ENCODE results near the gene AFF1. TPM values are rescaled to one million over a fixed set of nuclear protein-coding genes. Genes with fewer than 3 reads are reported as not detected.

Gene AFF1
- total RNA-seq, 2 experiments from 2014 or later: 47.3 to 57.8 TPM

DNA sequence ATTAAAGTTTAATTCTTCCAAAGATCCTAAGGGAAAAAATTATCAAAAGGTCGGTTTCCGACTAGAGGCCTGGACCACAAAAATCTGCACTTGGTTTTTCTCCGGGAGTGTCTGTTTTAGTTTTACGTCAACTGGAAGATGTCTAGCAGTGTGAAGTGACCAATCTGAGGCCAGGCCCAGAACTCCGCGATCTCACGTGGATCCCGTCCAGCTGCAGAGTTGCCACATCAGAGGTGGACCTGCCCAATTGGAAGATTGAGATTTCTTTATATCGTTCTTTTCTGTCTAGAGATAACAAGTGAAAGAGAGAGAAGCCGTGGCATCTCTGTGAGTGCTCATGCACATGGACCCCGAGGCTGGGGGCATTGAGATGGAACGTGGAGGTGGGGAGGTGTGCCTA lies 115.8 kb downstream of the AFF1 start:
- ChIA-PET POLR2A (no interaction called here), CTCF (no interaction called here)
- no peak overlapping the region for H3K27ac Mint-ChIP-seq
- peaks cover 37% of the 10 kb centered on the region for H3K36me3 Mint-ChIP-seq (ENCODE audit: low read depth)
- no peak for DNase-seq
- peaks cover 62% of the 10 kb centered on the region for H3K4me1 Mint-ChIP-seq
- intact Hi-C loops (cut with DNase I, micrococcal nuclease): no loop called here
- ATAC-seq: no peak
- no peaks in the 10 kb centered on the region for H3K27me3 Mint-ChIP-seq
- no peak overlapping the region for H3K4me3 Mint-ChIP-seq
- no peaks in the 10 kb centered on the region for H3K9me3 Mint-ChIP-seq (ENCODE audit: low read depth)

- H3K9me3 Mint-ChIP-seq (ENCODE audit: low read depth): no peaks in the 10 kb centered on the region
- ChIA-PET CTCF (no interaction called here), POLR2A (no interaction called here)
- DNase-seq (no peak), ATAC-seq (no peak)
- intact Hi-C loops (cut with DNase I, micrococcal nuclease): no loop called here
- H3K4me3 Mint-ChIP-seq: no peak overlapping the region
- peaks cover 37% of the 10 kb centered on the region for H3K36me3 Mint-ChIP-seq (ENCODE audit: low read depth)
- peaks cover 67% of the 10 kb centered on the region for H3K4me1 Mint-ChIP-seq
- no peaks in the 10 kb centered on the region for H3K27me3 Mint-ChIP-seq
- H3K27ac Mint-ChIP-seq: no peak overlapping the region
These were observed 116.4 kb downstream of the AFF1 start for GRCh38 chr4:87051121-87051713.

GRCh38 chr4:87052615-87053014 lies 117.8 kb downstream of the AFF1 start:
- H3K27ac Mint-ChIP-seq: peak overlapping the region; percentile 65
- H3K36me3 Mint-ChIP-seq (ENCODE audit: low read depth): peaks cover 33% of the 10 kb centered on the region
- no peak overlapping the region for H3K4me3 Mint-ChIP-seq
- DNase-seq: no peak
- H3K4me1 Mint-ChIP-seq: peaks cover 76% of the 10 kb centered on the region
- no peaks in the 10 kb centered on the region for H3K9me3 Mint-ChIP-seq (ENCODE audit: low read depth)
- ChIA-PET CTCF (interaction anchor here (1.0 to 1.3 kb wide), 2 partner anchors 10 to 30 kb away, joined by 3 read pairs; no protein-coding TSS in a partner anchor), POLR2A (interaction anchor here (1.3 kb wide), 1 partner anchor 118 kb away, joined by 4 read pairs; the partner anchor contains the start of gene AFF1)
- intact Hi-C loops (cut with DNase I, micrococcal nuclease): loop anchor here (1.0 kb wide), 3 partner anchors 41 to 116 kb away; no protein-coding TSS in a partner anchor
- peak; percentile 11 for ATAC-seq
- H3K27me3 Mint-ChIP-seq: no peaks in the 10 kb centered on the region

DNA sequence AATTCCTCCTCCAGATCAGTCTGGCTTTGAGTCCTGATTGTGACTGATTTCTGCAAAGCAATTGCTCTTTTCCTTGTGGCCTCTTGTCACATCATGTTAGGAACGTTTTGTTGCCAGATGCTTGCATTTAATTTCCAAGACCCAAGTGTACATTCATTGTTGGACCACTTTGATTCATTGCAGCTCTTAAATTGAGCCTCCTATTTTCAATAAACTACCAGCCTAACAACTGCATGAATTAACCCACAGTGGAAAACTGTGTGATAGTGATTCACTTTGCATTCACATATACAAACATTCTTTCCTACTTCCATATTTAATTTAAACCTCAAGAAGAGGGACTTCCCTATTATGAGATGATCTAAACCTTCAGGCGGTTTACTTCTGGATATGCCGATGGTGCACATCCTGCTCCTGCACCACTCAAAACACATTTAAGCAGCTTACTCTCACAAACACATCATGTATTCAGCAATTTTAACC lies 118.4 kb downstream of the AFF1 start:
- CTCF ChIA-PET: interaction anchor here (0.7 to 1.3 kb wide), 4 partner anchors 11 to 93 kb away, joined by 3 to 4 read pairs (median 3); no protein-coding TSS in a partner anchor
- POLR2A ChIA-PET: interaction anchor here (1.3 kb wide), 1 partner anchor 118 kb away, joined by 4 read pairs; the partner anchor contains the start of gene AFF1
- DNase-seq (no peak), ATAC-seq (peak; percentile 74)
- Mint-ChIP-seq H3K27me3 (no peaks in the 10 kb centered on the region), H3K4me1 (peaks cover 81% of the 10 kb centered on the region), H3K27ac (peak overlapping the region; percentile 77), H3K4me3 (no peak overlapping the region), H3K9me3 (ENCODE audit: low read depth) (no peaks in the 10 kb centered on the region), H3K36me3 (ENCODE audit: low read depth) (peaks cover 35% of the 10 kb centered on the region)
- intact Hi-C loops (cut with DNase I, micrococcal nuclease): loop anchor here (1.0 kb wide), 3 partner anchors 40 to 117 kb away; no protein-coding TSS in a partner anchor

- ChIA-PET POLR2A (interaction anchor here (0.7 to 1.3 kb wide), 2 partner anchors 119 to 126 kb away, joined by 3 to 4 read pairs; partner anchors contain the start of gene AFF1), CTCF (interaction anchor here (0.5 to 1.3 kb wide), 9 partner anchors 12 to 311 kb away, joined by 3 to 5 read pairs (median 3); no protein-coding TSS in a partner anchor)
- peaks cover 85% of the 10 kb centered on the region for H3K4me1 Mint-ChIP-seq
- peaks cover 34% of the 10 kb centered on the region for H3K36me3 Mint-ChIP-seq (ENCODE audit: low read depth)
- DNase-seq (no peak), ATAC-seq (peak; percentile 3)
- no peaks in the 10 kb centered on the region for H3K9me3 Mint-ChIP-seq (ENCODE audit: low read depth)
- H3K4me3 Mint-ChIP-seq: no peak overlapping the region
- intact Hi-C loops (cut with DNase I, micrococcal nuclease): loop anchor here (1.0 kb wide), 3 partner anchors 39 to 118 kb away; no protein-coding TSS in a partner anchor
- no peaks in the 10 kb centered on the region for H3K27me3 Mint-ChIP-seq
- H3K27ac Mint-ChIP-seq: peak overlapping the region; percentile 77
These were observed 119.3 kb downstream of the AFF1 start for GRCh38 chr4:87053802-87054767.

DNA sequence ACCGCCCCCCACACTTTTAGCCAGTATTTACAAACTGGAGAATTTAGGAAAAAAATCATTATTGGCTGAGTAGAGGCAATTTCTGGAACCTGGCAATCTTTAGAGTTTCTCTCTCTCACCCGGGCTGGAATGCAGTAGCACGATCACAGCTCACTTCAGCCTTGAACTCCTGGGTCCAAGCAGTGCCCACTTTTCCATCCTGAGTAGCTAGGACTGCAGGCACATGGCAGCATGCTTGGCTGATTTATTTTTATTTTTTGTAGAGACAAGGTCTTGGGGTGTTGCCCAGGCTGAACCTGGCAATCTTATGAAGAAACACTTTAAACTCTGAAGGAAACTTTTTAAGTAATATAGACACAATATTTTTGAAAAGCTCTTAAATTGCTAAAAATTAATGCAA lies 120.1 kb downstream of the AFF1 start:
- Mint-ChIP-seq H3K9me3 (ENCODE audit: low read depth) (no peaks in the 10 kb centered on the region), H3K4me3 (no peak overlapping the region)
- intact Hi-C loops (cut with DNase I, micrococcal nuclease): no loop called here

GRCh38 chr4:87055311-87055710 lies 120.5 kb downstream of the AFF1 start:
- Mint-ChIP-seq H3K27me3 (no peaks in the 10 kb centered on the region), H3K36me3 (ENCODE audit: low read depth) (peaks cover 40% of the 10 kb centered on the region), H3K4me3 (no peak overlapping the region), H3K4me1 (peaks cover 83% of the 10 kb centered on the region), H3K27ac (peak overlapping the region; percentile 24), H3K9me3 (ENCODE audit: low read depth) (no peaks in the 10 kb centered on the region)
- CTCF ChIA-PET: interaction anchor here (2.4 kb wide), 1 partner anchor 39 kb away, joined by 8 read pairs; no protein-coding TSS in a partner anchor
- POLR2A ChIA-PET: no interaction called here
- DNase-seq: no peak
- intact Hi-C loops (cut with DNase I, micrococcal nuclease): no loop called here
- no peak for ATAC-seq

More for the DNA sequence above, 120.1 kb downstream of the AFF1 start:
- H3K27me3 Mint-ChIP-seq: no peaks in the 10 kb centered on the region
- H3K36me3 Mint-ChIP-seq (ENCODE audit: low read depth): peaks cover 41% of the 10 kb centered on the region
- ATAC-seq (no peak), DNase-seq (no peak)
- H3K27ac Mint-ChIP-seq: peak overlapping the region; percentile 18
- POLR2A ChIA-PET: no interaction called here
- CTCF ChIA-PET: interaction anchor here (0.8 to 2.4 kb wide), 4 partner anchors 33 to 312 kb away, joined by 3 to 8 read pairs (median 4); no protein-coding TSS in a partner anchor
- H3K4me1 Mint-ChIP-seq: peaks cover 86% of the 10 kb centered on the region

DNA sequence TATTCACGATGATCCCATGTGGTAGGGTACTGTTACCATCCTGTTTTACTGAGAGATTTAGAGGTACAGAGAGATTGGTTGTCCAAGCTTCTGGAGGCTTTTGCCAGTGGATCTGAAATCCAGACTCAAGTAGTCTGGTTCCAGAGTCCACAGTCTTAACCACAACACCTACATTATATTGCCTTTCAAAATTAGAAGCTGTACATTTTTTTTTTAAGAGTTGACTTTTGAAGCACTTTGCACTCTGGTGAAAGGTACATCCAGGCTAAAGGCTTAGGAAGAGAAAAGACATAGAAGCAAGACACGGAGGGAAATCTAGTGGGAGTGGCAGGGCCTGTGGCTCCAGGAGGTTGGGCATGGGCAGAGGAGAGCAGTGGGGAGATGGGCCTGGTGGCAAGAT lies 122.1 kb downstream of the AFF1 start:
- ChIA-PET CTCF (interaction anchor here (0.9 to 2.4 kb wide), 2 partner anchors 37 to 45 kb away, joined by 4 to 8 read pairs; no protein-coding TSS in a partner anchor), POLR2A (no interaction called here)
- DNase-seq (no peak), ATAC-seq (no peak)
- no peaks in the 10 kb centered on the region for H3K9me3 Mint-ChIP-seq (ENCODE audit: low read depth)
- intact Hi-C loops (cut with DNase I, micrococcal nuclease): no loop called here
- H3K4me3 Mint-ChIP-seq: no peak overlapping the region
- no peaks in the 10 kb centered on the region for H3K27me3 Mint-ChIP-seq
- H3K36me3 Mint-ChIP-seq (ENCODE audit: low read depth): peaks cover 38% of the 10 kb centered on the region
- peaks cover 79% of the 10 kb centered on the region for H3K4me1 Mint-ChIP-seq
- H3K27ac Mint-ChIP-seq: peak overlapping the region; percentile 17

DNA sequence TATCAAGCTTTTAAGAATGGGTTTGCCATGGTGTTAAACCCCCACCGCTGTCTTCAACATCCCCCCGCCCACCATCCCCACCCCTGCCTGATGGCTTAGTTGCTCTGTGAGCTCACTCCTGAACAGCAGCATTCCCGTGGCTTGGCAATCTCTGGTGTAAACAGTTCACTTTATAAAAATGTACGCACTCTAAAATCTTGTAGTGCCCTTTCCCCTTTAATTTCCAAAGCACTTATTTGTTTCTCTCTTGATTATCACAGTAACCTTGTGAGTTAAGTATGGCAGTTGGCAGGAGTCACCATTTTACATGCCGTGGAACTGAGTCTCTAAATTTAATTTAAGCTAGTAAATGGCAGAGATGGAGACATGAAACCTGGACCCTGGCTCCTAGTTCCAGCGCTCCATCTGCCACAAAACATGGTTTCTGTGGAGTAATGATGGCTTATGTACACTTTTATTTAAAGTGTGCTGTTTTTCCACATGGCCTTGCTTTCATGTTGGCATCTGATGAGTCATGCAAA lies 123.1 kb downstream of the AFF1 start:
- Mint-ChIP-seq H3K9me3 (ENCODE audit: low read depth) (no peaks in the 10 kb centered on the region), H3K27me3 (no peaks in the 10 kb centered on the region), H3K27ac (peak overlapping the region; percentile 74), H3K4me3 (no peak overlapping the region), H3K36me3 (ENCODE audit: low read depth) (peaks cover 40% of the 10 kb centered on the region), H3K4me1 (peaks cover 75% of the 10 kb centered on the region)
- ChIA-PET POLR2A (interaction anchor here (1.0 kb wide), 1 partner anchor 16 kb away, joined by 3 read pairs; no protein-coding TSS in a partner anchor), CTCF (interaction anchor here (0.6 to 1.8 kb wide), 6 partner anchors 13 to 135 kb away, joined by 3 to 6 read pairs (median 4); no protein-coding TSS in a partner anchor)
- no peak for ATAC-seq
- DNase-seq: no peak
- intact Hi-C loops (cut with DNase I, micrococcal nuclease): loop anchor here (1.0 to 2.0 kb wide), 7 partner anchors 15 to 123 kb away; partner anchors contain the start of gene AFF1 (in 2 of the 2)

GRCh38 chr4:87058356-87059073 lies 123.7 kb downstream of the AFF1 start:
- H3K4me1 Mint-ChIP-seq: peaks cover 69% of the 10 kb centered on the region
- H3K4me3 Mint-ChIP-seq: peak overlapping the region; percentile 0
- DNase-seq (peak; percentile 79), ATAC-seq (peak; percentile 80)
- H3K9me3 Mint-ChIP-seq (ENCODE audit: low read depth): no peaks in the 10 kb centered on the region
- CTCF ChIA-PET: interaction anchor here (0.6 to 1.8 kb wide), 11 partner anchors 12 to 665 kb away, joined by 3 to 6 read pairs (median 3); partner anchors contain the start of gene NUDT9
- peak overlapping the region; percentile 74 for H3K27ac Mint-ChIP-seq
- no peaks in the 10 kb centered on the region for H3K27me3 Mint-ChIP-seq
- peaks cover 42% of the 10 kb centered on the region for H3K36me3 Mint-ChIP-seq (ENCODE audit: low read depth)
- POLR2A ChIA-PET: interaction anchor here (1.0 kb wide), 1 partner anchor 16 kb away, joined by 3 read pairs; no protein-coding TSS in a partner anchor
- intact Hi-C loops (cut with DNase I, micrococcal nuclease): loop anchor here (1.0 to 2.0 kb wide), 7 partner anchors 15 to 124 kb away; partner anchors contain the start of gene AFF1 (in 2 of the 2)
